Chondrocyte (in vitro differentiated cells): ENCODE data around the gene ADGRE1. TPM values are rescaled to one million over a fixed set of nuclear protein-coding genes. Genes with fewer than 3 reads are reported as not detected.

ENCODE experiments used
- DNase-seq: peaks from one replicate; pipeline ENCODE4 v3.0.0; 2021; ENCODE audit warnings: mixed read lengths, low spot score
- H3K27ac Mint-ChIP-seq: one replicate; pipeline ENCODE4 v1.8.0; 2021; ENCODE audit warnings: mild to moderate bottlenecking, moderate library complexity, mixed read lengths; ENCODE audit not compliant: unreplicated experiment
- H3K27me3 Mint-ChIP-seq: 2 replicates; pipeline ENCODE4 v1.8.0; 2021; ENCODE audit warnings: low read depth, mixed read lengths
- H3K36me3 Mint-ChIP-seq: 2 replicates; pipeline ENCODE4 v1.8.0; 2021; ENCODE audit warnings: low read depth, mixed read lengths
- H3K4me1 Mint-ChIP-seq: 2 replicates; pipeline ENCODE4 v1.8.0; 2021; ENCODE audit warnings: low read depth, mild to moderate bottlenecking, mixed read lengths
- H3K4me3 Mint-ChIP-seq: one replicate; pipeline ENCODE4 v1.8.0; 2021; ENCODE audit warnings: mild to moderate bottlenecking, moderate library complexity, mixed read lengths; ENCODE audit not compliant: unreplicated experiment
- H3K9me3 Mint-ChIP-seq: 2 replicates; pipeline ENCODE4 v1.8.0; 2021; ENCODE audit warnings: low read depth, mixed read lengths
- CTCF ChIP-seq: fragments of 200-600 bp; sonication (generic); IDR thresholded peaks from 2 replicates; pipeline ENCODE4 v1.5.0; 2021; ENCODE audit warnings: antibody characterized with exemption, mild to moderate bottlenecking, moderate library complexity
- total RNA-seq: library from RNA; stranded (reverse); gene quantifications from 3 replicates; pipeline ENCODE4 v1.2.1, GENCODE V29; 2021

The ADGRE1 gene
- total RNA-seq, 1 donor from 2014 or later: not detected

- H3K27me3 Mint-ChIP-seq: peaks cover 11% of the 10 kb centered on the region
Measured at GRCh38 chr19:6849876-6850275, 37.5 kb upstream of the ADGRE1 start.

GRCh38 chr19:6851359-6851758 is 36.0 kb upstream of the ADGRE1 start:
- Mint-ChIP-seq H3K4me1 (peaks cover 8% of the 10 kb centered on the region), H3K36me3 (peaks cover 2% of the 10 kb centered on the region), H3K27me3 (peaks cover 24% of the 10 kb centered on the region), H3K4me3 (no peak overlapping the region), H3K27ac (no peak overlapping the region), H3K9me3 (peaks cover 3% of the 10 kb centered on the region)
- no peak for DNase-seq
- no peak for TF ChIP-seq CTCF

More at GRCh38 chr19:6849876-6850275, 37.5 kb upstream of the ADGRE1 start:
- H3K4me3 Mint-ChIP-seq: no peak overlapping the region
- no peak for DNase-seq
- H3K36me3 Mint-ChIP-seq: peaks cover 2% of the 10 kb centered on the region
- H3K9me3 Mint-ChIP-seq: peaks cover 3% of the 10 kb centered on the region
- peaks cover 8% of the 10 kb centered on the region for H3K4me1 Mint-ChIP-seq
- peak overlapping the region; percentile 24 for H3K27ac Mint-ChIP-seq
- TF ChIP-seq CTCF: no peak

- Mint-ChIP-seq H3K4me3 (no peak overlapping the region), H3K36me3 (peaks cover 2% of the 10 kb centered on the region), H3K27ac (no peak overlapping the region), H3K27me3 (peaks cover 28% of the 10 kb centered on the region), H3K9me3 (peaks cover 3% of the 10 kb centered on the region), H3K4me1 (peaks cover 8% of the 10 kb centered on the region)
- TF ChIP-seq CTCF: no peak
- no peak for DNase-seq
Measured at GRCh38 chr19:6852001-6852400, 35.4 kb upstream of the ADGRE1 start.

GRCh38 chr19:6853868-6854267 is 33.5 kb upstream of the ADGRE1 start:
- H3K27me3 Mint-ChIP-seq: peaks cover 32% of the 10 kb centered on the region
- no peak for TF ChIP-seq CTCF
- peaks cover 2% of the 10 kb centered on the region for H3K36me3 Mint-ChIP-seq
- peaks cover 8% of the 10 kb centered on the region for H3K4me1 Mint-ChIP-seq
- H3K9me3 Mint-ChIP-seq: peaks cover 3% of the 10 kb centered on the region
- H3K4me3 Mint-ChIP-seq: no peak overlapping the region
- H3K27ac Mint-ChIP-seq: no peak overlapping the region
- peak; percentile 81 for DNase-seq

- peaks cover under 1% of the 10 kb centered on the region for H3K9me3 Mint-ChIP-seq
Measured at GRCh38 chr19:6854758-6855157, 32.6 kb upstream of the ADGRE1 start.

More at GRCh38 chr19:6854758-6855157, 32.6 kb upstream of the ADGRE1 start:
- no peak overlapping the region for H3K4me3 Mint-ChIP-seq
- TF ChIP-seq CTCF: no peak
- DNase-seq: no peak
- peaks cover 5% of the 10 kb centered on the region for H3K4me1 Mint-ChIP-seq
- H3K36me3 Mint-ChIP-seq: peaks cover 2% of the 10 kb centered on the region
- peaks cover 32% of the 10 kb centered on the region for H3K27me3 Mint-ChIP-seq
- no peak overlapping the region for H3K27ac Mint-ChIP-seq
